ENCODE measurements around the gene YIPF4.
"Not testable (repeated sequence)": the region's sequence is repeated elsewhere in the genome, so short reads cannot be mapped to it uniquely, and the experiment has no call there.

Gene YIPF4

DNA sequence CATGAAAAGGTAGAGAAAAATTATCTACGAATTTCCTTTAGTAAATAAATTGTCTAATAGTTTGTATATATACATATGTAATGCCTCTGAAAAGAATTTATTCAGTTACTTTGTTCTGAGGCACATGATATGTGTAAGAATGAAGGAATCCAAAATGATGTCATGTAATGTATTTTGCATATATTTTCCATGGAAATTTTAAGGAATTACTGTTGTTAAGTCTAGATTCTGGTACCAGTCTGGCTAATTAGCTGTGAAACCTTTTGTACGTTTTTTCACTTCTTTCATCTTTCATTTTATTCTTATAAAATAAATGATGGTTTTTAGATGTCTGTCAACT lies 12.3 kb downstream of the YIPF4 start:
- DNase-seq: no peak

DNA sequence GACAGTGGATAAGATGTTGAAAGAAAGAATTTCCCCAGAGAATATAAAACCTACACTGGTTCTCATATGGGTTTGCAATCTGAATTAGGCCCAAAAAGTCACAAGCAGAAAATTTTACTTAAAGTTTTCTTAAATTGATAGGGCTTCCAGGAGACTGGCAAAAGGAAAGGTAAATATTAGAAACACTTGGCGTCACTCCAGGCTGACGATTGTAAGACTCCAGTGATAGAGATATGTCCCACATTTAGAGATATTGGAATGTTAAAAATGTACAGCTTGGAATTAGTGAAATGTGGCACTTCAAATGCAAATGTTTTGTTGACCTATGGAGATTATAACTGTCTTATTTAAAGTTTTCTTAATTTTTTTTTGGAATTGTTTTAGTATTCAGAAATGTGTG lies 14.0 kb downstream of the YIPF4 start:
- DNase-seq: no peak

DNA sequence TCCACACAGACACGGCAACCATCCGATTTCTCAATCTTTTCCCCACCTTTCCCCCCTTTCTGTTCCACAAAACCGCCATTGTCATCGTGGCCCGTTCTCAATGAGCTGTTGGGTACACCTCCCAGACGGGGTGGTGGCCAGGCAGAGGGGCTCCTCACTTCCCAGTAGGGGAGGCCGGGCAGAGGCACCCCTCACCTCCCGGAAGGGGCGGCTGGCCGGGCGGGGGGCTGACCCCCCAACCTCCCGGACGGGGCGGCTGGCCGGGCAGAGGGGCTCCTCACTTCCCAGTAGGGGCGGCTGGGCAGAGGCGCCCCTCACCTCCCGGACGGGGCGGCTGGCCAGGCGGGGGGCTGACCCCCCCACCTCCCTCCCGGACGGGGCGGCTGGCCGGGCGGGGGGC lies 15.8 kb downstream of the YIPF4 start:
- DNase-seq: not testable (repeated sequence)

DNA sequence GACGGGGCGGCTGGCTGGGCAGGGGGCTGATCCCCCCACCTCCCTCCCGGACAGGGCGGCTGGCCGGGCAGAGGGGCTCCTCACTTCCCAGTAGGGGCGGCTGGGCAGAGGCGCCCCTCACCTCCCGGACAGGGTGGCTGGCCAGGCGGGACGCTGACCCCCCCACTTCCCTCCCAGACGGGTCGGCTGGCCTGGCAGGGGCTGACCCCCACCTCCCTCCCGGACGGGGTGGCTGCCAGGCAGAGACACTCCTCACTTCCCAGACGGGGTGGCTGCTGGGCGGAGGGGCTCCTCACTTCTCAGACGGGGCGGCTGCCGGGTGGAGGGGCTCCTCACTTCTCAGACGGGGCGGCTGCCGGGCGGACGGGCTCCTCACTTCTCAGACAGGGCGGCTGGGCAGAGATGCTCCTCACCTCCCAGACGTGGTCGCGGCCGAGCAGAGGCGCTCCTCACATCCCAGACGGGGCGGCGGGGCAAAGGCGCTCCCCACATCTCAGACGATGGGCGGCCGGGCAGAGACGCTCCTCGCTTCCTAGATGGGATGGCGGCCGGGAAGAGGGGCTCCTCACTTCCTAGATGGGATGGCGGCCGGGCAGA lies 16.4 kb downstream of the YIPF4 start:
- DNase-seq: not testable (repeated sequence)

DNA sequence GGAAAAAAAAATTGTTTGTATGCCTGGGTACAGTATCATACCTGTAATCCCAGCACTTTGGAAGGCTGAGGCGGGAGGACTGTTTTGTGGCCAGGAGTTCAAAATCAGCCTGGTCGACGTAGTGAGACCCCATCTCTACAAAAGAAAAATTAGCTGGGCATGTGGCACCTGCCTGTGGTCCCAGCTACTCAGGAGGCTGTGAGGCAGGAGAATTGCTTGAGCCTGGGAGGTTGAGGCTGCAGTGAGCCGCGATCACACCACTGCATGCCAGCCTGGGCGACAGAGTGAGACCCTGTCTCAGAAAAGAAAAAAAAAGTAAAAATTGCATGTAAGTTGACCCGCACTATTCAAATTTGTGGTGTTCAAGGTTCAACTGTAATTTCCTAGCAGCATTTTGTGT lies 32.9 kb downstream of the YIPF4 start:
- no peak for DNase-seq

DNA sequence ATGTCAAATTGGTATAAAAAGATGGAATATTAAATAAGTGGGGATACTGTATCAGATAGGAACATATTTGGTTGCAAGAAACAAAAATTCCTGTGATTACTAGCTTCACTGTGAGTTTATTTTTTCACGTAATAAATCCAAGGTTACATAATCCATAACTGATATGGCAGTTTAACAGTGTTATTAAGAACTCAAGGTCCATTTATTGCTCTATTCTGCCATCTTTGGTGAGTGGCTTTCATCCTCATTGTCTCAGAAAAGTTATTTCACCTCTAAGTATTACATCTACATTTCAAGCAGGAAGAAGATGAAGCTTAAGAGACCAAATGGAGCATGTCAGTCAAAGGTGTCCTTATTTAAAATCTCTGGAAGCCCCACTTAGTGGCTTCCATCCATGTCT lies 37.2 kb downstream of the YIPF4 start:
- DNase-seq: no peak

DNA sequence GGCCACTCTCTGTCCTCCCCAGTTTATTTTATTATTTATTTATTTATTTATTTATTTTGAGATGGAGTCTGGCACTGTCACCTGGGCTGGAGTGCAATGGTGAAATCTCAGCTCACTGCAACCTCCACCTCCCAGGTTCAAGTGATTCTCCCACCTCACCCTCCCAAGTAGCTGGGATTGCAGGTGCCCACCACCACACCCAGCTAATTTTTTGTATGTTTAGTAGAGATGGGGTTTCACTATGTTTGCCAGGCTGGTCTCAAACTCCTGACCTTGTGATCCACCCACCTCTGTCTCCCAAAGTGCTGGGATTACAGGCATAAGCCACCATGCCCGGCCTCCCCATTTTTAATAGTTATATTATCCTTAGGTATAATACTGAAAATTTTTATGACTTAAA lies 51.0 kb downstream of the YIPF4 start:
- not testable (repeated sequence) for DNase-seq

DNA sequence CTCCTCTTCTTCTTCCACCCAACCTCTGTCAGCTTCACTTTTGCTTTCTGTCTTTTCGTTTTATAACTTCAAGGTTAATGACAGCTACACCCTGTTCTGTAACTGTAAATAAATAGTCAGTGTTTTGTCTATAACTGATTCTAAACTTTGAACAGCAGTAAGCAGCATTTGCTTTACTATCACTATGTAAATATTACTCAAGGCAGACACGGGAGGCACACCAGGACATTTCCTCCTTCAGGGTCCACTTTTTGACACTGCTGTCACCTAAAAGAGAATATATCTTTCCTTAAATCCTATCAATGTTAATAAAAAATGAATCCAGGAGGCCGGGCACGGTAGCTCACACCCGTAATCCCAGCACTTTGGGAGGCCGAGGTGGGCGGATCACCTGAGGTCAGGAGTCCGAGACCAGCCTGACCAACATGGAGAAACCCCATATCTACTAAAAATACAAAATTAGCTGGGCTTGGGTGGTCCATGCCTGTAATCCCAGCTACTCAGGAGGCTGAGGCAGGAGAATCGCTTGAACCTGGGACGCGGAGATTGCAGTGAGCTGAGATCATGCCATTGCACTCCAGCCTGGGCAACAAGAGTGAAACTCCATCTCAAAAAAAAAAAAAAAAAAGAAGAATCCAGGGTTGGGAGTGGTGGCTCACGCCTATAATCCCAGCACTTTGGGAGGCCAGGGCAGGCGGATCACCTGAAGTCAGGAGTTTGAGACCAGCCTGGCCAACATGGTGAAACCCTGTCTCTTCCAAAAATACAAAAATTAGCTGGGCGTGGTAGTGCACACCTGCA lies 51.7 kb downstream of the YIPF4 start:
- DNase-seq: not testable (repeated sequence)

DNA sequence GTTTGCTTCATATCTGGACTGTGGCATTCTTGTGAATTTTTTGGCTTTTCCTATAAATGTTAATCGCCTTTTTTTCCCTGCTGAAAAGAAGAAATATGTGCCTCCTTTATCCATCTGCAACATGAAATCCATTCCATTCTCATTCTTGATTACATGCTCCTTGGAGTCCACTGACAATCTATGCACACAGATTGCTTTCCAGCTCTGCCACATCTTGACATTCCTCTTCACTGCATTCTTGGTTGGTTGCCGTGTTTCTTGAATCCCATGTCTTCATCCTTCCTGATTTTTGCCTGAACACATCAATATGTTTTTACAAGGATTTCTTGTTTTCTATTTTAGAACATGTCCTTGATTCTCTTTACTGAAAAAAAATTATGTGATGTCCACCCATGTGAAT lies 52.4 kb downstream of the YIPF4 start:
- DNase-seq: no peak

DNA sequence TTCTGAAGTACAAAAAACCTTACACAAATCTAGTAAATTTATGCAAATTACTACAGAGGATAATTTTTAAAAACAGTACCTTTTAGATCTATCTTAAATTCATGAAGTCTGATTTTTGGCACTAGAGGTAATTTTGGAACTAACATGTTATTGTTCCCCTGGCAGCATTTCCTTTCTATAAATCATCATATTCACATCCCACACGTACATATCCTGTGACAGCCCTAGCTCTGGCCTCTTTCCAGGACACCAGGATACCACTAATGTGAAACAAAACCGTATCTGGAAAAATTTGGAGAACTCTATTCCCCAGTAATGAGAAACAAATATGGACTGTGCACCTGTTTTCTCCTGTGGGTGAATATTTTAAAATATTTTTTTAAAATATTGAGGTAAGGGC lies 65.1 kb downstream of the YIPF4 start:
- DNase-seq: no peak

DNA sequence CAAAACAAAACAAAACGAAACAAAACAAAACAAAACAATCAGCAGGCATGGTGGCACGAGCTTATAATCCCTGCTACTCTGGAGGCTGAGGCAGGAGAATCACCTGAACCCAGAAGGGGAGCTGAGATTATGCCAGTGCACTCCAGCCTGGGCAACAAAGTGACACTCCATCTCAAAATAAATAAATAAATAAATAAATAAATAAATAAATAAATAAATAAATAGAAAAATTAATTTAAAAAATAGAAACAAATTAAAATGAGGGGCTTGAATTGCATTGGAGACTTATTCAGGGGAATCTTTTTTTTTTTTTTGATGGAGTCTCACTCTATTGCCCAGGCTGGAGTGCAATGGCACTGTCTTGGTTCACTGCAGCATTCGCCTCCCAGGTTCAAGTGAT lies 73.1 kb downstream of the YIPF4 start:
- not testable (repeated sequence) for DNase-seq

DNA sequence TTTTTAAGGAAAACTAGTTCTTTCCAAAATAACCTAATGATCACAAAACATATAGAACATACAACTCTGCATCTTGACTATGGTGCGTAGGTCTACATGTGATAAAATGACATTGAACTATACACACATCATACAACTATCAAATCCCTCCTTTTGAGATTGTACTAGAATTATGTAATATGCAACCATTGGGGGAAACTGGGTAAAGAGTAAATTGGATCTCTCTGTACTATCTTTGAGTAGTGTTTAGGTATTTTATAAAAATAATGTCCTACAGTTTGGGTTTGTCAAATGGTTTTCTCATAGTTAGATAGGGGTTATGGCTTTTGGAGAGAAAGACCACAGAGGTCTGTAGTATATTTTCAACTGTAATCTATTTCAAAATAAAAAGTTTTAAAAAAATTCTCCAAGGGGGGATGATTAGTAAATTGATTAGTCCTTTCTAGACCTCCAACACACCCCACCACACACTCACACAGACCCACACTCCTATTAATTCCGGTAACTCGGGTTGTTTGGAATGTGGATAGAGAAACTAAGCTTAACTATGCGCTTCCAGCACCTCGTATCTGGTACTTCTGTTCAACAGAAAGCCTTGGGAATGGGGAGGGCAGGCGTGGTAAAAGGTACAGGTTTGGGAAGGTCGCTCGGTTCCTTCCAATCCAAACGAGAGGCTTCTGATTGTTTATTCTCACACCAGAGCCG lies 78.4 kb downstream of the YIPF4 start:
- DNase-seq: no peak

DNA sequence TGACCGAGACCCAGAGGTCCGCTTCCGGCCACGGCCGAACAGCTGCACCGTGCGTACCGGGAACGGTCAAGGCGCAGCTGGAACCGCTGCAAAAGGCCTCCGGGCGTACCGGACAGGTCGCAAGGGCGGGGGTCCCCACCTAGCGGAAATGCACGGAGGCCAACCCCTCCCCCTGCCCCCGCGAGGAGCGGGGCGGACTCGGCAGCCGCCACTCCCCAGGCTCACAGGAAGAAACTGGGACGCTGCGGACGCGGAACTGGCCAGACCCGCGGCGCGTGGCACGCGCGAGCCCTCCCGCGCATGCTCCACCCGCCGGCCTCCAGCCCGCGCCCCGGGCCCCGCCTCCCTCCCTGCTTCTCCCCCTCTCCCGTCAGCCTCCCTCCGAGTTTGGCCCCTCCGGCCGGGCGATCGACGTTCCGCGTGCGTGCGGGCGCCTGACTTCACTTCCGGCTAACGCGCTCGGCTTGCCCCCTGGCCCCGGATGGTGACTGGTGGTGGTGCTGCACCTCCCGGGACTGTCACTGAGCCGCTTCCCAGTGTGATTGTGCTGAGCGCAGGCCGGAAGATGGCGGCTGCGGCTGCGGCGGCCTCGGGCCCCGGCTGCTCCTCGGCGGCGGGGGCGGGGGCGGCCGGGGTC lies 79.1 kb downstream of the YIPF4 start, which contains the start of gene BIRC6:
Gene BIRC6, plus strand, starts transcription at position 343 of the 637 bp plus-strand sequence. Its CDS starts 139 bp downstream, at position 482.
- peak; percentile 96 for DNase-seq

DNA sequence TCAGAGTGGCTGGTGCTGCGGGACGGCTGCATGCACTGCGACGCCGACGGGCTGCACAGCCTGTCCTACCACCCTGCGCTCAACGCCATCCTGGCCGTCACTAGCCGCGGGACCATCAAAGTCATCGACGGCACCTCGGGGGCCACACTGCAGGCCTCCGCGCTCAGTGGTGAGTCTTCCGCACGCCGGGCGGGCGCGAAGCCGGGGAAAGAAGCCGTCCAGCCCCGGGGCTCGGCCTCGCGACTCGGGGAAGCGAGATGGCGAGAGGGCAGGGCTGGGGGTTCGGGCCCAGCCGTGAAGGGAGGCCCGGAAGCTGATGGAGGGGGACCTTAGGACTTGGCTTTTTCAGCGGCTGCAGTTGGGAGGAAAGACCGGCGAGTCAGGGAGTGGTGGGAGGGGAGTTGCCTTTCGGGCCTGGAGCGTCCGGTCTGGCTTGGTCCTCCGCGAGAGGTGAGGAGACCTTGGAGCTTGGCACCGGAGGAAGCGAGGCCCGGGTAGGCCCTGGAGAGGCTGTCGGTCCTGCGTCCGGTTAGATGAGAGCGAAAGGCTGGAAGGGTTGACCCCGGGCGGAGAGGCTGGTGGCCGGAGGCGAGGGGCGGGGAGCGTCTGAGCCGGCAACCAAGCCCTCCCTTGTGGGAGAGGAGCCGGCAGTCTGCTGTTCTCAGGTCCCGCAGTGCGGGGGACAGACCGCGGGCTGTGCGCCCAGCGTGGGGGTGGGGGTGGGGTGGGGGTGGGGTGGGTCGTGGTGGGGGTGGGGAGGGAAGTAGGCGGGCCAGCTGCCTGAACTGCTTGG lies 79.8 kb downstream of the YIPF4 start:
- DNase-seq: peak; percentile 65

DNA sequence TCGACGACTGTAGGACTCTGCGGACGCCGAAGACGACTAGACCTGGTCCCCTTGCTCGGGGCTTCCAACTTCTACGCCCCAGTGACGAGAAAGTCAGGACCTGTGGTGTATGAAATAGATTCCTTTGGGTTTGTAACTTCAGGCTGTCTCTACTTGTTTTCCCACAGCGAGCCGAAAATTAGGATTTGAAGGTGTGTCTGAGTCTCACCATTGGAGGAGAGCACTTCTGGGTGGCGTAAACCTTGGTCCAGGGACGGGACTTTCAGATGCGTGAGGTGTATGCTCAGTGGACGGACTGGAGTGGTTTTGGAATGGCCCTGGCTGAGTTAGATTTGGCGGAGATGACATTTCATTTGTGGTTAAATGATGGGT lies 80.4 kb downstream of the YIPF4 start:
- DNase-seq: peak; percentile 29

DNA sequence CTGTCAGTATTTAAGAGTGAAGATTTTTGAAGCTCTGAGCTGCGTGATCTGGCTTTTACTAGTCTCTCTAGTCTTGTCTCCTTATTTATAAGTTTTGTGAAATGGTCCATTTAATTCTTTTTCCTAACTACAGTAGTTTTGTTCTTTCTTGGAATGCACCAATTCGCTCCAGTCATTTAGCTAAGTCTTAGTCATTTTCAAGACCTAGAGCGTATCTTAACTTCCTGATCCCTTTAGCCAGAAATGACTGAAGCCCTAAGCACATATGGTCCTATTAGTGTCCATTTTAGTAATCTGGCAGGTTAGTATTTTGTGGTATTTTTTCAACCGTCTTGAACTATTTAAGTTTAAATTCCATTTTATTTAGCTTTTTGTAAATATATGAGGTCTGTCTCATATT lies 82.7 kb downstream of the YIPF4 start:
- no peak for DNase-seq

DNA sequence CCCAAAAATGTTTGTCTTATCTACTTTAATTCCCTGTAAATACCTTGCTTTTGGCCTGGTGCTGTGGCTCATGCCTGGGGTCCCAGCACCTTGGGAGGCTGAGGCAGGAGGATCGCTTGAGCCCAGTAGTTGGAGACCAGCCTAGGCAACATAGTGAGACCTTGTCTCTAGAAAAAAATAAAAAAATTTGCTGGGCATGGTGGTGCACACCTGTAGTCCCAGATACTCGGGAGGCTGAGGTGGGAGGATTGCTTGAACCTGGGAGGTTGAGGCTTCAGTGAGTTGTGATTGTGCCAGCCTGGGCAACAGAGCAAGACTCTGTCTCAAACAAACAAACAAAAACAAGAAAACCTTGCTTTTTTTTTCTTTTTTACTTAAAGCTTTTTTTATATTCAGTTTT lies 85.3 kb downstream of the YIPF4 start:
- not testable (repeated sequence) for DNase-seq

DNA sequence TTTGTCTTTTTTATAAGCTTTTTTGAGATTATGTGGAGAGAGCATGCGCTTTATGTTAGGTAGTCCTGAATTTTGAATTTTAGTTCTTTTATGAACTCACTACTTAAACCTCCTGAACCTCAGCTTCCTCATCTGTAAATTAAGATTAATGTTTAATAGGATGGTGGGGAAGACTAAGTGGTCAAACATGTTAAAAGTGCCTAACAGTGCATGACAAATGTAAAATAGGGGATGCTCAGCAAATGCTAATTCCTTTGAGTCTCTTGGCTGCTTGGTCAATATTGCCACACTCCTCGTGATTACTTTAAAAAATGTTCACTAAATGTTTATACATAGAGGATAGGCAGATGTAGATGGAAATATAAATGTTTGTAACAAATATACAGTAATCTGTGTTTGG lies 85.9 kb downstream of the YIPF4 start:
- no peak for DNase-seq

DNA sequence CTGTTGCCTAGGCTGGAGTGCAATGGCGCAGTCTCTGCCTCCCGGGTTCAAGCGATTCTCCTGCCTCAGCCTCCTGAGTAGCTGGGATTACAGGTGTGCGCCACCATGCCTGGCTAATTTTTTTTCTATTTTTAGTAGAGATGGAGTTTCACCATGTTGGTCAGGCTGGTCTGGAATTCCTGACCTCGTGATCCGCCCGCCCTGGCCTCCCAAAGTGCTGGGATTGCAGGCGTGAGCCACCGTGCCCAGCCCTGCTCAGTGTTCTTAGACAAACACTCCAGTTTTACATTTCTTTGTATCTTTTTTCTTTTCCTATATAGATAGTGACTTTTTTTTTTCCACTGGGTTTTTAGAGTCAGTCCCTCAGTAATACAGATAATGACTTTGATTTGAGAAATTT lies 86.6 kb downstream of the YIPF4 start:
- DNase-seq: not testable (repeated sequence)

DNA sequence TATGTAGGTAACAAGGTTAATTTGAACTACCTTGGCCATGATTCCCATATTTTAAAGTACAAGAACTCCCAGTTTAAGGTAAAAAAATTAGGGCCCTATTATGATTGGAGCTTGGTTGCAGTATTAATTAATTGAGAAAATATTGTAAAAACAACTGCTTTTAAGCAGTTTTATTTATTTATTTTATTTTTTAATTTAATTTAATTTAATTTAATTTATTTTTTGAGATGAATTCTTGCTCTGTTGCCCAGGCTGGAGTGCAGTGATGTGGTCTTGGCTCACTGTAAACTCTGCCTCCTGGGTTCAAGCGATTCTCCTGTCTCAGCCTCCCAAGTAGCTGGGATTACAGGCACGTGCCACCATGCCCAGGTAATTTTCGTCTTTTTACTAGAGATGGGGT lies 88.0 kb downstream of the YIPF4 start:
- not testable (repeated sequence) for DNase-seq
